ENCODE measurements around the gene AHCYL1. TPM values are rescaled to one million over a fixed set of nuclear protein-coding genes. Genes with fewer than 3 reads are reported as not detected.

Gene AHCYL1
- total RNA-seq, 1 experiment from 2014 or later = 147 TPM

GRCh38 chr1:109971559-109971958 lies 13.0 kb upstream of the AHCYL1 start:
- H3K4me3 ChIP-seq = no peak overlapping the region
- no peaks in the 10 kb centered on the region for H3K27me3 ChIP-seq (ENCODE audit: insufficient read depth, low read depth)
- H3F3A ChIP-seq (ENCODE audit: insufficient read depth, low read depth) = peaks cover 27% of the 10 kb centered on the region
- no peak overlapping the region for H3K27ac ChIP-seq
- POLR2A ChIA-PET (ENCODE audit: unreplicated experiment) = no interaction called here
- no peaks in the 10 kb centered on the region for H3K9me2 ChIP-seq (ENCODE audit: insufficient read depth)
- DNase-seq = no peak
- no peaks in the 10 kb centered on the region for H3K79me2 ChIP-seq (ENCODE audit: low read depth)
- H2AFZ ChIP-seq = no peak overlapping the region
- intact Hi-C loops (cut with micrococcal nuclease; ENCODE audit: unreplicated experiment) = no loop called here
- no peaks in the 10 kb centered on the region for H4K20me1 ChIP-seq (ENCODE audit: insufficient read depth)
- no peak overlapping the region for H3K4me2 ChIP-seq
- CTCF ChIA-PET = no interaction called here
- no peak for TF ChIP-seq CTCF (conservative IDR thresholded peaks at IDR 0.05)
- TF ChIP-seq EZH2 (IDR thresholded peaks at IDR 0.05; ENCODE audit: low read depth) = no peak
- BruUV-seq (replicated peaks) = no TSS peak
- H3K4me1 ChIP-seq (replicated peaks; ENCODE audit: insufficient read depth) = peaks cover 42% of the 10 kb centered on the region
- peaks cover 13% of the 10 kb centered on the region for H3K9me3 ChIP-seq (ENCODE audit: insufficient read depth, low read depth)
- H3K36me3 ChIP-seq (ENCODE audit: low read depth) = no peaks in the 10 kb centered on the region

- H3K9me2 ChIP-seq (ENCODE audit: insufficient read depth) = no peaks in the 10 kb centered on the region
- POLR2A ChIA-PET (ENCODE audit: unreplicated experiment) = no interaction called here
- no peaks in the 10 kb centered on the region for H3K27me3 ChIP-seq (ENCODE audit: insufficient read depth, low read depth)
- no peaks in the 10 kb centered on the region for H4K20me1 ChIP-seq (ENCODE audit: insufficient read depth)
- H2AFZ ChIP-seq = no peak overlapping the region
- peaks cover 20% of the 10 kb centered on the region; the same call in 1 of the 2 replicates for H3K9me3 ChIP-seq (ENCODE audit: insufficient read depth, low read depth)
- no peak overlapping the region for H3K4me2 ChIP-seq
- peaks cover 44% of the 10 kb centered on the region for H3F3A ChIP-seq (ENCODE audit: insufficient read depth, low read depth)
- intact Hi-C loops (cut with micrococcal nuclease; ENCODE audit: unreplicated experiment) = loop anchor here (2.0 kb wide), 1 partner anchor 13 kb away; no protein-coding TSS in a partner anchor
- no peak for TF ChIP-seq CTCF (conservative IDR thresholded peaks at IDR 0.05)
- TF ChIP-seq EZH2 (IDR thresholded peaks at IDR 0.05; ENCODE audit: low read depth) = no peak
- H3K36me3 ChIP-seq (ENCODE audit: low read depth) = no peaks in the 10 kb centered on the region
- peaks cover 65% of the 10 kb centered on the region for H3K4me1 ChIP-seq (replicated peaks; ENCODE audit: insufficient read depth)
- peak overlapping the region; percentile 90 for H3K27ac ChIP-seq
- BruUV-seq (replicated peaks) = no TSS peak
- DNase-seq = no peak
- no peaks in the 10 kb centered on the region for H3K79me2 ChIP-seq (ENCODE audit: low read depth)
- CTCF ChIA-PET = no interaction called here
- no peak overlapping the region for H3K4me3 ChIP-seq
Measured at GRCh38 chr1:109974191-109974590, 10.4 kb upstream of the AHCYL1 start.

DNA sequence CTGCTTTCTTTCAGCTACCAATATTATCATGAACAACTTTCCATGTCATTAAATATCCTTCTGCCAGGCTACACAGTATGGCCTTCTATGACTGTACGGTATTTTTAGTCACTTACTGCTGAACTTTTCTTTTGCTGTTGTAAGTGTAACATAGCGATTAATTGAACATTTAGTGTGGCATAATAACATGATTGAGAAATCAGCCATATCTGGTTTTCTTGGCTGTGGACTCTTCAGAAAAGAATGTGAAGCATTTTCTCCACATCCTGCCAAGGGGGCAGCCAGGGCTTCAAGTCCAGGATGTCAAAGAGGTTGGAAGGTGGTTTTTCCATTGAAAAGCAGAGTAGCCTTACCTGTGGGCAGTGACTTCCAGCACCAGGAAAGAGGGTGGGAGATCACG lies 8.8 kb upstream of the AHCYL1 start:
- Histone ChIP-seq H3K4me3 (peak overlapping the region; percentile 7; the same call in 1 of the 2 replicates), H3K36me3 (ENCODE audit: low read depth) (no peaks in the 10 kb centered on the region), H3K79me2 (ENCODE audit: low read depth) (no peaks in the 10 kb centered on the region), H4K20me1 (ENCODE audit: insufficient read depth) (no peaks in the 10 kb centered on the region), H3K4me1 (replicated peaks; ENCODE audit: insufficient read depth) (peaks cover 72% of the 10 kb centered on the region), H3K27ac (peak overlapping the region; percentile 90), H2AFZ (no peak overlapping the region), H3F3A (ENCODE audit: insufficient read depth, low read depth) (peaks cover 53% of the 10 kb centered on the region), H3K9me3 (ENCODE audit: insufficient read depth, low read depth) (0 out of 2 replicates have a peak, but pooled peaks cover 12% of the 10 kb centered on the region), H3K4me2 (peak overlapping the region; percentile 60), H3K27me3 (ENCODE audit: insufficient read depth, low read depth) (no peaks in the 10 kb centered on the region), H3K9me2 (ENCODE audit: insufficient read depth) (no peaks in the 10 kb centered on the region)
- intact Hi-C loops (cut with micrococcal nuclease; ENCODE audit: unreplicated experiment) = loop anchor here (2.0 kb wide), 1 partner anchor 15 kb away; no protein-coding TSS in a partner anchor
- ChIA-PET POLR2A (ENCODE audit: unreplicated experiment) (interaction anchor here (0.5 to 0.7 kb wide), 2 partner anchors 25 to 65 kb away, joined by 3 to 4 read pairs; partner anchors contain the start of gene CSF1), CTCF (no interaction called here)
- DNase-seq = peak; percentile 59 to 99
- no TSS peak for BruUV-seq (replicated peaks)
- TF ChIP-seq EZH2 (IDR thresholded peaks at IDR 0.05; ENCODE audit: low read depth) (no peak), CTCF (conservative IDR thresholded peaks at IDR 0.05) (peak; percentile 23; the same call in 1 of the 2 replicates)
